H9 (cell line): ENCODE results near the gene KANSL1L. TPM values are rescaled to one million over a fixed set of nuclear protein-coding genes. Genes with fewer than 3 reads are reported as not detected.

Experiments used
- DNase-seq: peaks from one replicate; pipeline ENCODE4 v3.0.0-alpha.2; 2017
- H2AFZ ChIP-seq: one replicate; pipeline ENCODE4 v1.6.1; 2013; ENCODE audit warnings: mild to moderate bottlenecking, low read length, control low read depth, moderate library complexity
- H2AK5ac ChIP-seq: 2 replicates; pipeline ENCODE4 v1.6.1; 2013; ENCODE audit warnings: low read length, control low read depth, mixed read lengths; ENCODE audit not compliant: insufficient read length
- H2BK120ac ChIP-seq: one replicate; pipeline ENCODE4 v1.6.1; 2013; ENCODE audit warnings: low read depth, mild to moderate bottlenecking, low read length, control low read depth, inconsistent platforms; ENCODE audit not compliant: poor library complexity, severe bottlenecking
- H2BK12ac ChIP-seq: 2 replicates; pipeline ENCODE4 v1.6.1; 2013; ENCODE audit warnings: low read length, control low read depth, mixed read lengths, low read depth; ENCODE audit not compliant: insufficient read length
- H2BK15ac ChIP-seq: 2 replicates; pipeline ENCODE4 v1.6.1; 2013; ENCODE audit warnings: low read depth, low read length, control low read depth
- H2BK20ac ChIP-seq: one replicate; pipeline ENCODE4 v1.6.1; 2013; ENCODE audit warnings: low read depth, mild to moderate bottlenecking, low read length, control low read depth, inconsistent platforms; ENCODE audit not compliant: poor library complexity, severe bottlenecking
- H2BK5ac ChIP-seq: 2 replicates; pipeline ENCODE4 v1.6.1; 2013; ENCODE audit warnings: low read length, control low read depth, mixed read lengths; ENCODE audit not compliant: insufficient read length
- H3K14ac ChIP-seq: 2 replicates; pipeline ENCODE4 v1.6.1; 2013; ENCODE audit warnings: low read length, control low read depth; ENCODE audit not compliant: insufficient read depth
- H3K18ac ChIP-seq: 2 replicates; pipeline ENCODE4 v1.6.1; 2013; ENCODE audit warnings: low read depth, mild to moderate bottlenecking, mixed read lengths, low read length, control low read depth; ENCODE audit not compliant: insufficient read length
- H3K23ac ChIP-seq: 2 replicates; pipeline ENCODE4 v1.6.1; 2013; ENCODE audit warnings: low read length, control low read depth, mixed read lengths, low read depth; ENCODE audit not compliant: insufficient read length
- H3K23me2 ChIP-seq: 2 replicates; pipeline ENCODE4 v1.6.1; 2013; ENCODE audit warnings: low read depth, mild to moderate bottlenecking, mixed read lengths, low read length, control low read depth; ENCODE audit not compliant: insufficient read length, poor library complexity, severe bottlenecking
- H3K27ac ChIP-seq: 2 replicates; pipeline ENCODE4 v1.5.1; 2013; ENCODE audit warnings: low read length, control low read depth, mixed read lengths, low read depth; ENCODE audit not compliant: insufficient read length
- H3K27me3 ChIP-seq: 2 replicates; pipeline ENCODE4 v1.6.1; 2013; ENCODE audit warnings: low read length, control low read depth, inconsistent platforms; ENCODE audit not compliant: insufficient read depth
- H3K4ac ChIP-seq: 2 replicates; pipeline ENCODE4 v1.6.1; 2013; ENCODE audit warnings: low read depth, mild to moderate bottlenecking, control low read depth, inconsistent platforms, low read length, moderate library complexity
- H3K4me1 ChIP-seq: 2 replicates; pipeline ENCODE4 v1.6.1; 2013; ENCODE audit warnings: low read length, control low read depth, inconsistent platforms; ENCODE audit not compliant: insufficient read depth
- H3K4me2 ChIP-seq: 2 replicates; pipeline ENCODE4 v1.6.1; 2013; ENCODE audit warnings: low read length, control low read depth, mixed read lengths; ENCODE audit not compliant: insufficient read length, insufficient read depth
- H3K56ac ChIP-seq: 2 replicates; pipeline ENCODE4 v1.6.1; 2013; ENCODE audit warnings: low read depth, mild to moderate bottlenecking, mixed read lengths, low read length, control low read depth; ENCODE audit not compliant: insufficient read length
- H3K79me1 ChIP-seq: 2 replicates; pipeline ENCODE4 v1.6.1; 2013; ENCODE audit warnings: low read depth, mild to moderate bottlenecking, moderate library complexity, low read length, control low read depth, inconsistent platforms; ENCODE audit not compliant: insufficient read depth, poor library complexity, severe bottlenecking
- H3K79me2 ChIP-seq: 2 replicates; pipeline ENCODE4 v1.6.1; 2013; ENCODE audit warnings: low read length, control low read depth, inconsistent platforms; ENCODE audit not compliant: insufficient read depth
- H3K9ac ChIP-seq: 2 replicates; pipeline ENCODE4 v1.6.1; 2013; ENCODE audit warnings: low read length, control low read depth, mixed read lengths; ENCODE audit not compliant: insufficient read length; ENCODE audit errors: extremely low read depth
- H3K9me3 ChIP-seq: one replicate; pipeline ENCODE4 v1.6.1; 2013; ENCODE audit warnings: low read depth, low read length, inconsistent platforms; ENCODE audit not compliant: control insufficient read depth
- H3T11ph ChIP-seq: one replicate; pipeline ENCODE4 v1.6.1; 2013; ENCODE audit warnings: mild to moderate bottlenecking, low read length, control low read depth, inconsistent platforms
- H4K20me1 ChIP-seq: one replicate; pipeline ENCODE4 v1.6.1; 2013; ENCODE audit not compliant: control insufficient read depth, insufficient read length, insufficient read depth
- H4K5ac ChIP-seq: 2 replicates; pipeline ENCODE4 v1.6.1; 2013; ENCODE audit warnings: low read depth, mild to moderate bottlenecking, mixed read lengths, low read length, control low read depth; ENCODE audit not compliant: insufficient read length
- H4K8ac ChIP-seq: replicated peaks from 2 replicates; pipeline ENCODE4 v1.6.1; 2013; ENCODE audit warnings: low read length, control low read depth, mixed read lengths, low read depth; ENCODE audit not compliant: insufficient read length
- H4K91ac ChIP-seq: 2 replicates; pipeline ENCODE4 v1.6.1; 2013; ENCODE audit warnings: low read depth, mild to moderate bottlenecking, moderate library complexity, mixed read lengths, low read length, control low read depth; ENCODE audit not compliant: insufficient read length
- H3K27ac Mint-ChIP-seq, 3 experiments: 2 replicates in 2 of 3; 3 replicates in 1 of 3; pipeline ENCODE4 v1.8.0; 2020 to 2021; ENCODE audit warnings: mixed read lengths in 3 of 3, mild to moderate bottlenecking in 1 of 3, moderate library complexity in 1 of 3
- H3K27me3 Mint-ChIP-seq: 2 replicates; pipeline ENCODE4 v1.8.0; 2021; ENCODE audit warnings: low read depth, mild to moderate bottlenecking, moderate library complexity, mixed read lengths
- H3K36me3 Mint-ChIP-seq, 3 experiments: 2 replicates in 2 of 3; 3 replicates in 1 of 3; pipeline ENCODE4 v1.8.0; 2020 to 2021; ENCODE audit warnings: low read depth in 3 of 3, mixed read lengths in 3 of 3; ENCODE audit not compliant: insufficient read depth in 1 of 3
- H3K4me1 Mint-ChIP-seq, 2 experiments: 2 replicates each; pipeline ENCODE4 v1.8.0; 2020; ENCODE audit warnings: mixed read lengths in 2 of 2
- H3K4me3 Mint-ChIP-seq, 2 experiments: 2 replicates in 1 of 2; 3 replicates in 1 of 2; pipeline ENCODE4 v1.8.0; 2020 to 2021; ENCODE audit warnings: mild to moderate bottlenecking in 2 of 2, mixed read lengths in 2 of 2, moderate library complexity in 1 of 2
- H3K9me3 Mint-ChIP-seq, 2 experiments: 2 replicates in 1 of 2; 3 replicates in 1 of 2; pipeline ENCODE4 v1.8.0; 2020; ENCODE audit warnings: mild to moderate bottlenecking in 2 of 2, mixed read lengths in 2 of 2, moderate library complexity in 1 of 2
- CTCF ChIP-seq: fragments of 200-600 bp; sonication (generic); conservative IDR thresholded peaks from 3 replicates; pipeline ENCODE4 v1.8.0; 2021; ENCODE audit warnings: antibody characterized with exemption, mild to moderate bottlenecking
- WGBS: extraction: QIAGEN DNeasy Blood & Tissue Kit; methylation state at CpG from one replicate; pipeline ENCODE4 v1.1.7; 2013; ENCODE audit warnings: missing lambda C conversion rate, low lambda C conversion rate, mixed read lengths; ENCODE audit not compliant: insufficient read length; ENCODE audit errors: extremely low coverage; 5-methylcytosine and 5-hydroxymethylcytosine counted together
- total RNA-seq: library from RNA; stranded (reverse); gene quantifications from 2 replicates; pipeline ENCODE4 v1.2.1, GENCODE V29; 2021

Gene KANSL1L
- total RNA-seq, 1 experiment from 2014 or later: 8.2 TPM

DNA sequence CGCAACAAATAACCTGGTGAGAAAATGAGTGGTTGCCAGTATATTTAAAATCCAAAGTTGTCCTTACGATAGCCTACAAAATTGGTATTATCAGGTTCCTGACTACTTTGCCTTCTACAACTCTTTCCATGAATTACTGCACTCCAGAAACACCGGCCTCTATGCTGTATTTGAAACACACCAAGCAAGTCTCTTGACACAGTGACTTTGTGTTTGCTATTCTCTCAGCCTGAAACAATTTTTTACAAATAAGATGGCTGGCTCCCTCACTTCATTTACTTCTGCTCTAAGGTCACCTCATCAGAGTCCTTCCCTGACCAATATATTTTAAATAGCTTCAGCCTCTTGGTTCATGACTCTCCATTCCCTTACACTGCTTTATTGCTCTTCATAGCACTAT, 12.2 kb downstream of the KANSL1L start:
- Histone ChIP-seq H3K4me1 (no peaks in the 10 kb centered on the region), H4K5ac (no peak overlapping the region), H3K56ac (no peak overlapping the region), H3K14ac (no peak overlapping the region), H3K18ac (no peak overlapping the region), H3K27ac (no peak overlapping the region), H3K23ac (no peak overlapping the region), H4K20me1 (no peaks in the 10 kb centered on the region), H3K9me3 (no peaks in the 10 kb centered on the region), H2BK5ac (no peak overlapping the region), H4K91ac (no peak overlapping the region), H2BK120ac (no peak overlapping the region), H2AK5ac (no peak overlapping the region), H3K4ac (no peak overlapping the region), H3K79me1 (peaks cover 7% of the 10 kb centered on the region), H3K27me3 (no peaks in the 10 kb centered on the region), H3K79me2 (no peaks in the 10 kb centered on the region), H3K23me2 (no peaks in the 10 kb centered on the region), H3K4me2 (no peak overlapping the region), H3T11ph (no peak overlapping the region), H3K9ac (no peak overlapping the region), H2BK12ac (no peak overlapping the region), H2BK15ac (no peak overlapping the region), H2BK20ac (no peak overlapping the region), H2AFZ (no peak overlapping the region), H4K8ac (no peak overlapping the region)
- H3K36me3 Mint-ChIP-seq: peaks cover 0 to 5% (median 4%) of the 10 kb centered on the region in 3 experiments; a peak in 3 of 7 replicates
- TF ChIP-seq CTCF: no peak
- no peak overlapping the region for H3K4me3 Mint-ChIP-seq
- H3K27me3 Mint-ChIP-seq: no peaks in the 10 kb centered on the region
- no CpG with 5 or more reads among the region's 3 CpGs for WGBS
- no peaks in the 10 kb centered on the region for H3K9me3 Mint-ChIP-seq
- no peak overlapping the region; a peak in 1 of 7 replicates for H3K27ac Mint-ChIP-seq
- no peak for DNase-seq
- H3K4me1 Mint-ChIP-seq: peaks cover 13 to 23% of the 10 kb centered on the region in 2 experiments
